Suppressor macrophage treated with lipopolysaccharide for 1 hour (primary cell): ENCODE results near the gene RNF224.
"Not testable (repeated sequence)": the region's sequence is repeated elsewhere in the genome, so short reads cannot be mapped to it uniquely, and the experiment has no call there.

Source experiments
- DNase-seq, 3 donors: peaks; one replicate each; pipeline ENCODE4 v3.0.0-alpha.2; 2020 to 2022

Gene RNF224

GRCh38 chr9:137228968-137229896 lies 1.9 kb downstream of the RNF224 start:
- DNase-seq, result no peak

- no peak for DNase-seq
Measured at GRCh38 chr9:137229903-137230704, 2.8 kb downstream of the RNF224 start.

DNA sequence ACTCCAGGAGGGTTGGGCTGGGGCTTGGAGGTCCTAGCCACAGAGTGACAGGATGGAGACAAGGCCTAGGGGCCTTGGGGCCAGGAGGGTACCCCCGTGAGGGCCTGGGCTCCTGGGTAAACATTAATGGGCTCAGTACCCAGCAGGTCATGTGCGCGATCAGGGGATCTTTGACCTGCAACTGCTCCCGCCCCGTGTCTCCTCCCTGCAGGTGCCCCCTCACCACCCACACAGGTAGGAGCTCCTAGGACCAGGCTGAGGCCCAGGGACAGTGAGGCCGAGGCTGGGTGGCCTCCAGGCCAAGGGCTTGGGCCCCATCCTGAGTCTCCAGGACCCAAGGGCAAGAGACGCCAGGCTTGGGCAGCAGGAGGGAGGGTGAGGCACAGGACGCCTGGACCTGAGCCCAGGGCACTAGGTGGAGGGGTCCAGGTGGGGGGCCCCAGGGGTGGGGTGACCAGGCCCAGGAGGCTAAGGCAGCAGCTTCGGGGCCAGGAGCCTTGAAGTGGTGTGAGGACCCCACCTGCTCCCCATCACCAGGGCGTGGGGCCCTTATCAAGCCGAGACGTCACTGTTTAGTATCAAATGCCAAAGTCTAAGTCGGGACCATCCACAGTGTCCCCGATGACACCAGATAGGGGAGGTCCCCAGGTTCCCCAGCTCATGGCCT lies 3.5 kb downstream of the RNF224 start, which contains the start of gene SLC34A3:
Gene SLC34A3 (plus strand): TSS at position 197 of the 667 bp plus-strand sequence. CDS start 802 bp downstream, outside the sequence.
- no peak for DNase-seq

DNA sequence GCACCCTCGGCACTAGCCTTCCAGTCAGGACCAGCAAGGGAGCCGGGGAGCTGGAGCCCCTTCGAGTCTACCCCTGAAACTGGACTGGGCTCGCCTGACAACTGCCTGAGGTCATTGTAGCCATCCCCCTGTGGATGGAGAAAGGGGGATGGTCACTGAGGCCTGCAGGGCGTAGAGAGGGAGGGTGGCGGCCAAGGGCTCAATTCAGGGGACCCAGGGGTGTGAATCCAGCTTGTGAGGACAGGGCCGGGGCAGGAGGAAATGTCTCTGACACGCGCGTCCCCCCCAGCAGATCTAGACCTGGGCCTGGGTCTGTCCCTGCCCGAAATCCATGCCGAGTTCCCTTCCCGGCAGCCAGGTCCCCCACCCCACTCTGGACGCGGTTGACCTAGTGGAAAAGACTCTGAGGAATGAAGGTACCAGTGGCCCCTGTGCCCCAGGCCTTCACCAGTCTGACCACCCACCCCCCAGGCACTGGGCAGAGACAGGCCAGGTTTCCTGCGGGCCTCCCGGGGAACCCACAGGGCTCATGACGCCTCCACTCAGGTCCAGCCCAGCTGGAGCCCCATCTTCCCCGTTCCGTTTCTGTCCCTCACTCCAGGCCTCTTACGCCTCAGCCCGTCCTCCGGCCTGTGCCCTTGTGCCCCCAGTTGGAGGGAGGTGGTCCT lies 4.2 kb downstream of the RNF224 start:
- no peak for DNase-seq

DNA sequence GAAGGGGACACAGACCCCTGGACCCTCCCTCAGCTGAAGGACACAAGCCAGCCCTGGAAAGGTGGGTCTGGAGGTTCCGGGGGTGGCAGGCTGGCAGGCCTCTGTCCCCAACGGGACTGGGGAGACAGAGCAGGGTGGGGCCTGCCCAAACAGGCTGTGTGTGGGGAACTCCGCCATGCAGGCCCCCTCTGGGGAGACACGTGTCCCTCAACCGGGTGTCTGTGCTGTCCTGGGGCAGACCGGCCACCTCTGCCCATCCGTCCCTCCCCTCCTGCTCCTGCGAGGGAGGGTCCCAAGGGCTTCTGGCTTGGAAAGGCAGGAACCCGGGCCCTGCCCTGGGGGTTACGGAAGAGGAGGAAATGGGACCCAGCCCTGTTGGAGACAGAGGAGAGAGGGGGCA lies 4.8 kb downstream of the RNF224 start:
- DNase-seq, result no peak

- DNase-seq, result no peak
Measured at GRCh38 chr9:137232510-137232909, 5.2 kb downstream of the RNF224 start.

DNA sequence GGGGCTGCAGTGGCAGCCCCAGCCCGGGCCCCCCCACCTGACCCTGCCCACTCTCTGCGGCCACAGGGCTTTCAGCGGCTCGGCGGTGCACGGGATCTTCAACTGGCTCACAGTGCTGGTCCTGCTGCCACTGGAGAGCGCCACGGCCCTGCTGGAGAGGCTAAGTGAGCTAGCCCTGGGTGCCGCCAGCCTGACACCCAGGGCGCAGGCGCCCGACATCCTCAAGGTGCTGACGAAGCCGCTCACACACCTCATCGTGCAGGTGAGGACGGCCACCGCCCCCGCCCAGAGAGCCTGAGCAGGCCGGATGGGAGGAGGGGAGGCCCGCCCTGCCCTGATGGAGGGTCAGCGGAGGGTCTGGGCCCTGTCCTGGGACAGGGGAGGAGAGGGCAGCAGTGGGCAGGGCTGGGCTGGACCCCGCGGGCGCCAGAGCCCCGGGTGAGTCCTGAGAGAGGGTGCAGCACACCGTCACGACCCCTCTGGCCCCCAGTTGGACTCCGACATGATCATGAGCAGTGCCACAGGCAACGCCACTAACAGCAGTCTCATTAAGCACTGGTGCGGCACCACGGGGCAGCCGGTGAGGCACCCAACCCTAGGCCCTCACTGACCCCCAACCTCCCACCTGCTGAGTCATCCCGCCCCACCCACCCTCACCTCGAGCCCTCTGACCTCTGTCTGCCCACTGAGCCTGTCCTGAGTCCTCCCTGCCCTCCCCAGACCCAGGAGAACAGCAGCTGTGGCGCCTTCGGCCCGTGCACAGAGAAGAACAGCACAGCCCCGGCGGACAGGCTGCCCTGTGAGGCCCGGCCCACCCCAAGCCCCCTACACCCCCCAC lies 6.1 kb downstream of the RNF224 start:
- DNase-seq, result no peak

DNA sequence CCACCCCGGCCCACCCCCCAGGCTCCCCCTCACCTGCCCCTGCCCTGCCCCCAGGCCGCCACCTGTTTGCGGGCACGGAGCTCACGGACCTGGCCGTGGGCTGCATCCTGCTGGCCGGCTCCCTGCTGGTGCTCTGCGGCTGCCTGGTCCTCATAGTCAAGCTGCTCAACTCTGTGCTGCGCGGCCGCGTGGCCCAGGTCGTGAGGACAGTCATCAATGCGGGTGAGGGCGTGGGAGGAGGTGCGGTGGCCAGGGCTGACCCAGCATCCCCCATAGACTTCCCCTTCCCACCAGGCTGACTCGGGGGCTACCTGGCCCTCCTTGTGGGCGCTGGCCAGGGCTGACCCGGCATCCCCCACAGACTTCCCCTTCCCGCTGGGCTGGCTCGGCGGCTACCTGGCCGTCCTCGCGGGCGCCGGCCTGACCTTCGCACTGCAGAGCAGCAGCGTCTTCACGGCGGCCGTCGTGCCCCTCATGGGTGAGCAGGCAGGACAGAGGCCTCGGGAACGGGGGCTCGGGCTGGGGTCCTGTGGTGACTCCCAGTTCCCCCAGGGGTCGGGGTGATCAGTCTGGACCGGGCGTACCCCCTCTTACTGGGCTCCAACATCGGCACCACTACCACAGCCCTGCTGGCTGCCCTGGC lies 6.9 kb downstream of the RNF224 start:
- no peak for DNase-seq

- DNase-seq, result no peak
Measured at GRCh38 chr9:137234758-137235423, 7.6 kb downstream of the RNF224 start.

DNA sequence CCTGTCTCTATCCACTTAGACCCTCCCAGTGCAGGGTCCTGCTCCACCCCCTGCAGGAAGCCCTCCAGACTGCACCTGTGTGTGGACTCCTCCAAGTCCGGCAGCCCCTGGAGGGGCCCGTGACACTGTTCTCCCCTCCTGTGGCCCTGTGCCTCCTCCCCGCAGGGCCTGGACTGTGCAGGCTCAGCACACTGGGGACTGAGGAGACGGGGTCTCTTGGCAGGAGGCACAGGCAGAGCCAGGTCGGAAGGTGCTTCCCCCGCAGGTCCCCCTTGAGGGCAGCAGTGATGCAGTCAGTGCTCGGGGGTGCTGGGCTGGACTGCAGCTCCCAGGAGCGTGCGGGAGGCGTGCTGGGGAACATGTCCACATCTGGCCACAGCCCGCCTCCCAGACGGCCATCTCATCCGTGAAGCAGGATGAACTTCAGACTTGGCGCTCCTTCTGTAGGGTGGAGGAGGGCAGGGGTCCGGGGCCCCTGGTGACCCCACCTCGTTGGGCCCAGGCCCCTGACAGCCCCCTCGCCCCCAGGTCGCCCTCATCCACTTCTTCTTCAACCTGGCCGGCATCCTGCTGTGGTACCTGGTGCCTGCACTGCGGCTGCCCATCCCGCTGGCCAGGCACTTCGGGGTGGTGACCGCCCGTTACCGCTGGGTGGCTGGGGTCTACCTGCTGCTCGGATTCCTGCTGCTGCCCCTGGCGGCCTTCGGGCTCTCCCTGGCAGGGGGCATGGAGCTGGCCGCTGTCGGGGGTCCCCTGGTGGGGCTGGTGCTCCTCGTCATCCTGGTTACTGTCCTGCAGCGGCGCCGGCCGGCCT lies 8.3 kb downstream of the RNF224 start:
- no peak for DNase-seq

GRCh38 chr9:137236238-137236935 lies 9.1 kb downstream of the RNF224 start:
- peak; percentile 86 to 94 (median 89) for DNase-seq

- DNase-seq, result no peak
Measured at GRCh38 chr9:137236936-137237421, 9.7 kb downstream of the RNF224 start.

GRCh38 chr9:137237759-137238726 lies 10.7 kb downstream of the RNF224 start:
- DNase-seq, result no peak

GRCh38 chr9:137239541-137240200 lies 12.4 kb downstream of the RNF224 start:
- not testable (repeated sequence) for DNase-seq

DNA sequence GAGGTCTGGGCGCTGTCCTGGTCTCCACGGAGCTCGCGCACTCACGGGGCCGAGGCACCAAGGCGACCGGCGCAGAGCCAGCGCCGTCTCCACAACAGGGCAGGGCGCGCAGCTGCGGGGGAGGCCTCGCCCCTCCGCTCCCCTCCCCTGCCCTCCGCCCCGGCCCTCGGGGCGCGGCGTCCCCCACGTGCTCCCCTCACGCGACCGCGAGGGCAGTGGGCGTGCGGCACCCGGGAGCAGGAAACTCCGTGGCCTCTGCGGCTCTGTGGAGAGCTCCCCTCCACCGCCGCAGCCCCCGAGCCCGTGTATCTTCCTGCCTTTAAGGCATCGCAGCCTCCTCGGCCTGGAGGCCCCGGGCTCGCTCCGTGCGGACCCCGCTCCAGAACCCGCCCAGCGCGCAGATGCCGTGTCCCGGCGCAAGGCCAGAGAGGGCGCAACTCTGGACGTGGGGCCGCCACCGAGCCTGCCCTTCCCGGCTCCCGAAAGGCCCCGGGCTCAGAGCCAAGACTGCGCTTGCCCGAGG lies 13.1 kb downstream of the RNF224 start:
- DNase-seq, result peak; percentile 73 to 89 (median 75)

- peak; percentile 99 to 100 (median 99) for DNase-seq
Measured at GRCh38 chr9:137240841-137241489, 13.7 kb downstream of the RNF224 start, which contains the start of gene TUBB4B. Gene TUBB4B (plus strand): TSS chr9:137241287. CDS start chr9:137241361, 74 bp downstream.
